Colonic mucosa (tissue), 4 donors: ENCODE measurements around the gene CEP128. TPM values are rescaled to one million over a fixed set of nuclear protein-coding genes. Genes with fewer than 3 reads are reported as not detected.

ENCODE experiments used
- DNase-seq: peaks from one replicate; pipeline ENCODE4 v3.0.0-alpha.2; 2020
- H3K27ac ChIP-seq: fragments of 200-600 bp; one replicate; pipeline ENCODE4 v1.8.0; 2021
- H3K27me3 ChIP-seq: fragments of 200-600 bp; one replicate; pipeline ENCODE4 v1.8.0; 2021
- H3K36me3 ChIP-seq: fragments of 200-600 bp; one replicate; pipeline ENCODE4 v1.8.0; 2021
- H3K4me1 ChIP-seq: fragments of 200-600 bp; one replicate; pipeline ENCODE4 v1.8.0; 2021; ENCODE audit warnings: mild to moderate bottlenecking
- H3K4me3 ChIP-seq: fragments of 200-600 bp; one replicate; pipeline ENCODE4 v1.8.0; 2021
- H3K9ac ChIP-seq, 2 donors: one replicate each; pipeline ENCODE4 v1.7.0; 2013; ENCODE audit warnings: control low read depth in 2 of 2, low read depth in 2 of 2, low read length in 2 of 2
- H3K9me3 ChIP-seq: fragments of 200-600 bp; one replicate; pipeline ENCODE4 v1.8.0; 2021
- CTCF ChIP-seq: fragments of 200-600 bp; IDR thresholded peaks from one replicate; pipeline ENCODE4 v1.8.0; 2022; ENCODE audit warnings: antibody characterized with exemption, mild to moderate bottlenecking
- intact Hi-C: fragments of 100-400 bp; cut with DNase I; formaldehyde crosslinking; loops from one replicate; pipeline ENCODE4 v1.14.1; 2022
- total RNA-seq, 2 donors: library from RNA; stranded (reverse); fragmentation: NEBNext Ultra II Directional in 1 of 2; extraction: Animal tissue kit (Norgen Biotek cat#: 25700) in 1 of 2; gene quantifications; one replicate each; pipeline ENCODE4 v1.2.1, GENCODE V29; 2021
- donor health status: healthy.
- donor health status: DM: no; HTN: no; CAD: no.
- donor health status: DM: no; HTN: no; CAD: no.

CEP128 gene
- total RNA-seq, 2 donors from 2014 or later = 4.4 to 11.6 TPM

GRCh38 chr14:80645667-80646413 is 295.7 kb downstream of the CEP128 start:
- Histone ChIP-seq H3K27ac (no peak overlapping the region), H3K4me1 (no peaks in the 10 kb centered on the region), H3K4me3 (no peak overlapping the region), H3K36me3 (no peaks in the 10 kb centered on the region), H3K9ac (no peak overlapping the region), H3K9me3 (no peaks in the 10 kb centered on the region), H3K27me3 (no peaks in the 10 kb centered on the region)
- TF ChIP-seq CTCF = no peak
- intact Hi-C loops = no loop called here
- no peak for DNase-seq

- no peak overlapping the region for H3K9ac ChIP-seq
- H3K36me3 ChIP-seq = no peaks in the 10 kb centered on the region
- no peaks in the 10 kb centered on the region for H3K9me3 ChIP-seq
- H3K27me3 ChIP-seq = no peaks in the 10 kb centered on the region
- intact Hi-C loops = no loop called here
- H3K27ac ChIP-seq = no peak overlapping the region
- no peak for DNase-seq
- TF ChIP-seq CTCF = no peak
- no peak overlapping the region for H3K4me3 ChIP-seq
- no peaks in the 10 kb centered on the region for H3K4me1 ChIP-seq
These were observed 296.7 kb downstream of the CEP128 start for GRCh38 chr14:80644826-80645225.

DNA sequence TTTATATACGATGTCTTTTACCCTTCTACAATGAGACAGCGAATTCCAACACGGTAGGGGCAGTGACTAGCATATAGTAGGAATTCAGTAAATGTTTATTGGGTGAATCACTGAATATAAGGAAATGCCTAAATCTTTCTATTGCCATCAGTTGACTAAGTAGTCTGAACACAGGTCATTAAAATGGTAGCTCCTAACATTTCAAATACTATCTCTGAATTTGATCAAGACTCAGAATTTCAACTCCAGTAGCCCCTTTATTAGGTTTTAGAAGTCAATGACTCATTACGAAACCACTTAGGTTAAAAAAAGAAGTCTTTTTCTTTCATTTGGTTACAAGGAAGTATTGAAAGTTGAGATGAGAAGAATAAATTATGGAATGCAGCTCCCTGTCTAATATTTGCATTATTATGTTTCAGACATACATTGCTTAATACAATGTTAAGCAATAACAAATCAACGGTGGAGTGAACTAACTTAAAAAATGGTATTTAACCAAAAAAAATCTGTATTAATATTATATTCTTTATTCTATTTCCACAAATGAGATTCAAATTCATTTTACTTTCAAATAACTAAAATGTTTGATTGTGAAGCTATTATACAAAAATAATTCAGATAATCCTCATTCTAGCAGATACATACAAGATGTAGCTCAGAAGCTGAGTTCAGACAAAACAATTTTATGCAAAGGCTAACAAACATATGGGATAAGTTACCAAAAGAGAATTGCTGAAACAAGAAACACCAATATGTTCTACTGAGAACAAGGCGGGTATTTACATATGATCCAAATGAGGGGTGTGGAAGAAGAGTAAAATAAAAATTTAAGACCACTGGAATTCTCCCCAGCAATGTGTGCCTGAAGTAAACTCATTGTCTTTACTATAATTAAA is 302.7 kb downstream of the CEP128 start:
- no peak for DNase-seq
- no peak overlapping the region for H3K27ac ChIP-seq
- H3K9ac ChIP-seq = no peak overlapping the region
- H3K4me3 ChIP-seq = no peak overlapping the region
- no peaks in the 10 kb centered on the region for H3K4me1 ChIP-seq
- TF ChIP-seq CTCF = no peak
- H3K27me3 ChIP-seq = no peaks in the 10 kb centered on the region
- H3K9me3 ChIP-seq = no peaks in the 10 kb centered on the region
- intact Hi-C loops = no loop called here
- H3K36me3 ChIP-seq = no peaks in the 10 kb centered on the region

DNA sequence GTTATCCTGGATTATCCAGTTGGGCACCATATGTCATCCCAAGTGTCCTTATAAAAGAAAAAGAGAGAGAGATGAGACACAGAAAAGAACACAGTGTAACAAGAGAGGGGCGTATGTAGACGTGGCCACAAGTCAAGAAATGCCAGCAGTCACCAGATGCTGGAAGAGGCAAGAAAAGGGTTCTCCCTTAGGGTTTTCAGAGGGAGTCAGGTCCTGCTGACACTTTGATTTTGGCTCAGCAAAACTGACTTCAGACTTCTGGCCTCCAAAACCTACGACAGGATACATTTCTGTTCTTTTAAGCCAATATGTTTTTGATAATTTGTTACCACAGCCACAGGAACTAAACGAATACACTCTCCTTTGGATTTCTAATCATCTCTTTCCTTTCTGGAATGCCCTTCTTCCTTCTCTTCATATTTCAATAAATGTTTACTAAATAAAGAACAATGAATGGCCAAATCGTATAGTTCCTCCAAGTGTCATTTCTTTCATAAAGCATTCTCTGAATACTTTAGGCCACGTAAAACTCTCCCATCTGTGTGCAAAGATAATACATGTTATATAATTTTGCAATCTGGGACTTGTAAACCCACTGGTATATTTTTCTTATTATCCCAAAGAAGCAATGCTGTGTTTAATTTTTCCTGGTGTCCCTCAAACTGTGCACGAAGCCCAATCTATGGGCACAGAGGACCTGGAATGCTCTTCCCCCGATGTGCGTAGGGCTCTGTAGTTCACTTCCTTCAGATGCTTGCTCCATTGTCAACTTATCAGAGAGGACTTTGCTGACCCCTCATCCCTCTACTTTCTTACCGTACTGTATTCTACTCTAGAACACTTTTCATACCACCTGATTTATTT is 303.6 kb downstream of the CEP128 start:
- intact Hi-C loops = no loop called here
- DNase-seq = no peak
- no peaks in the 10 kb centered on the region for H3K9me3 ChIP-seq
- no peak overlapping the region for H3K27ac ChIP-seq
- no peak overlapping the region for H3K9ac ChIP-seq
- no peak overlapping the region for H3K4me3 ChIP-seq
- TF ChIP-seq CTCF = no peak
- no peaks in the 10 kb centered on the region for H3K4me1 ChIP-seq
- no peaks in the 10 kb centered on the region for H3K27me3 ChIP-seq
- no peaks in the 10 kb centered on the region for H3K36me3 ChIP-seq

DNA sequence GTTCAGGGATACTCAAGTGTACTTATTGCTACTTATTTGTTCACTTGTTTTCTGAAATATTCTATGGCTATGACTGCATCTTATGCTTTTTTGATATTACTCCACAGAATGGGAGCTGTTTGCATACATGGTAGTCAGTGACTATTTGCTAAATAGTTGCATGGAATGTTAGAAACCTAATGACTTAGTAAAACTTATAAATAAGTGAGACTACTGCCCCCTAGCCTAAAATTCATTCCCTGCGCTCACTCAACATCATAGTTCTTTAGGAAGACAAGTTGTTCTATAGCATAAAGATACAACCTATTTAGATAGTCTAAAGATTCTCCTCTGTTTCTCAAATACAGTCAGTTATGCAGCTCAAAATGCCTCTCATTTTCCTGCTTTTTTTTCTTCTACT is 305.5 kb downstream of the CEP128 start:
- DNase-seq = no peak
- no peak overlapping the region for H3K27ac ChIP-seq
- H3K27me3 ChIP-seq = no peaks in the 10 kb centered on the region
- H3K9me3 ChIP-seq = no peaks in the 10 kb centered on the region
- H3K36me3 ChIP-seq = no peaks in the 10 kb centered on the region
- no peak overlapping the region for H3K9ac ChIP-seq
- H3K4me3 ChIP-seq = no peak overlapping the region
- H3K4me1 ChIP-seq = no peaks in the 10 kb centered on the region
- no peak for TF ChIP-seq CTCF
- intact Hi-C loops = no loop called here
